K562 (cell line): Measurements from ENCODE around the gene AZGP1. TPM values are rescaled to one million over a fixed set of nuclear protein-coding genes. Genes with fewer than 3 reads are reported as not detected.

Experiments
- ATAC-seq: fragments of 200-7000 bp; cut with Tn5 transposase; 3 replicates; pipeline ENCODE4 v1.9.1; 2020; ENCODE audit warnings: moderate library complexity
- BruUV-seq: library from RNA; stranded (reverse); fragments of 400-500 nt; replicated peaks from 2 replicates; lab custom pipeline; 2021; lab: Mats Ljungman, UMichigan
- CTCF ChIA-PET: fragments of 300-600 bp; formaldehyde crosslinking; extraction: SDS; loops from one replicate; lab custom pipeline; 2021; ENCODE audit warnings: low intra/inter-chr PET ratio; lab: Yijun Ruan, JAX
- POLR2A ChIA-PET: fragments of 300-600, 350-650 bp; sonication (Branson Sonifier 250); formaldehyde crosslinking; extraction: SDS; loops from one replicate; lab custom pipeline; 2021; ENCODE audit warnings: antibody characterized with exemption, inconsistent platforms; lab: Yijun Ruan, JAX
- DNase-seq, 4 experiments: peaks; one replicate each; pipeline versions ENCODE4 v3.0.0 to v3.0.0-alpha.2; 2011 to 2018; ENCODE audit warnings: low spot score in 3 of 4, mixed read lengths in 3 of 4; ENCODE audit errors: extremely low read depth in 1 of 4
- FAIRE-seq: peaks from 2 replicates; lab custom pipeline; 2011; peaks lifted over from hg19 to GRCh38; lab: Jason Lieb, UNC
- H2AFZ ChIP-seq: 2 replicates; pipeline ENCODE4 v1.6.0; 2011; ENCODE audit warnings: low read depth, low read length, control low read depth, inconsistent platforms
- H3K27ac ChIP-seq: fragments of 200-600 bp; 3 replicates; pipeline ENCODE4 v1.8.0; 2011; ENCODE audit warnings: low read depth, mild to moderate bottlenecking, control low read depth, inconsistent platforms, low read length, moderate library complexity, mixed read lengths; ENCODE audit errors: extremely low read depth
- H3K27me3 ChIP-seq, 2 experiments: fragments of 300-600 bp in 1 of 2; 2 replicates in 1 of 2; 3 replicates in 1 of 2; pipeline versions ENCODE4 v1.6.0 to v1.8.0; 2011; ENCODE audit warnings: inconsistent platforms in 2 of 2, low read length in 2 of 2, mild to moderate bottlenecking in 1 of 2, mixed read lengths in 1 of 2, moderate library complexity in 1 of 2; ENCODE audit not compliant: control insufficient read depth in 2 of 2, insufficient read depth in 2 of 2
- H3K36me3 ChIP-seq: fragments of 300-600 bp; 3 replicates; pipeline ENCODE4 v1.8.0; 2011; ENCODE audit warnings: mild to moderate bottlenecking, low read length, inconsistent platforms; ENCODE audit not compliant: control insufficient read depth, insufficient read depth
- H3K4me1 ChIP-seq, 2 experiments: fragments of 200-600 bp in 1 of 2; replicated peaks in 1 of 2; 2 replicates in 1 of 2; 3 replicates in 1 of 2; pipeline versions ENCODE4 v1.5.1 to v1.8.0; 2011; ENCODE audit warnings: inconsistent platforms in 2 of 2, low read length in 2 of 2, mild to moderate bottlenecking in 1 of 2, mixed read lengths in 1 of 2, moderate library complexity in 1 of 2; ENCODE audit not compliant: control insufficient read depth in 2 of 2, insufficient read depth in 2 of 2
- H3K4me2 ChIP-seq: 2 replicates; pipeline ENCODE4 v1.6.1; 2011; ENCODE audit warnings: low read length, control low read depth, inconsistent platforms, mixed read lengths; ENCODE audit not compliant: insufficient read depth
- H3K4me3 ChIP-seq: fragments of 200-600 bp; sonication (generic), shearing (Covaris generic); 2 replicates; pipeline ENCODE4 v1.5.1; 2016; ENCODE audit warnings: control low read depth, inconsistent platforms
- H3K79me2 ChIP-seq: fragments of 200-600 bp; 3 replicates; pipeline ENCODE4 v1.8.0; 2011; ENCODE audit warnings: low read length, inconsistent platforms; ENCODE audit not compliant: control insufficient read depth, insufficient read depth
- H3K9ac ChIP-seq, 2 experiments: 2 replicates each; pipeline versions ENCODE4 v1.6.0 to v1.6.1; 2011; ENCODE audit warnings: low read depth in 2 of 2, low read length in 2 of 2, control low read depth in 1 of 2, inconsistent platforms in 1 of 2, mild to moderate bottlenecking in 1 of 2, mixed read lengths in 1 of 2; ENCODE audit not compliant: insufficient read depth in 1 of 2
- H3K9me1 ChIP-seq: one replicate; pipeline ENCODE4 v1.6.0; 2011; ENCODE audit warnings: inconsistent platforms, mild to moderate bottlenecking, low read length, moderate library complexity; ENCODE audit not compliant: control insufficient read depth, insufficient read depth
- H3K9me3 ChIP-seq: replicated peaks from 2 replicates; pipeline ENCODE4 v1.5.1; 2011; ENCODE audit warnings: low read depth, low read length, inconsistent platforms; ENCODE audit not compliant: control insufficient read depth, insufficient read depth
- H4K20me1 ChIP-seq: replicated peaks from 2 replicates; pipeline ENCODE4 v1.6.1; 2011; ENCODE audit warnings: low read length, inconsistent platforms, mixed read lengths; ENCODE audit not compliant: control insufficient read depth, insufficient read depth
- DACH1 ChIP-seq: fragments of 450-650 bp; IDR thresholded peaks from 2 replicates; pipeline ENCODE4 v1.6.1; 2018; ENCODE audit not compliant: partially characterized antibody
- FOXJ3 ChIP-seq: sonication (generic); formaldehyde crosslinking; IDR thresholded peaks from 2 replicates; pipeline ENCODE4 v1.4.0; 2020; ENCODE audit warnings: mild to moderate bottlenecking, missing genetic modification reagents
- GATAD2B ChIP-seq: fragments of 450-650 bp; IDR thresholded peaks from 2 replicates; pipeline ENCODE4 v1.6.1; 2017; ENCODE audit warnings: mild to moderate bottlenecking, borderline replicate concordance
- RBBP5 ChIP-seq: fragments of 200-600 bp; sonication (generic); IDR thresholded peaks from 2 replicates; pipeline ENCODE4 v1.6.1; 2012; ENCODE audit warnings: borderline replicate concordance, mild to moderate bottlenecking, low read length, control low read depth, inconsistent platforms; ENCODE audit not compliant: insufficient read depth, poor library complexity, severe bottlenecking
- RBFOX2 ChIP-seq: fragments of 200-400 bp; formaldehyde crosslinking; IDR thresholded peaks from 2 replicates; pipeline ENCODE4 v1.6.1; 2017; ENCODE audit warnings: low read depth, mild to moderate bottlenecking, low read length, moderate library complexity
- SP1 ChIP-seq: sonication (generic); formaldehyde crosslinking; IDR thresholded peaks from 2 replicates; pipeline ENCODE4 v1.8.1; 2022; ENCODE audit warnings: mild to moderate bottlenecking, missing genetic modification reagents
- SRF ChIP-seq, 2 experiments: fragments of 250-450, 450-650 bp in 1 of 2; sonication (Bioruptor Pico) in 1 of 2; sonication (generic) in 1 of 2; formaldehyde crosslinking; IDR thresholded peaks; 2 replicates each; pipeline versions ENCODE4 v1.5.0 to v1.5.1; 2020 to 2022; ENCODE audit warnings: mild to moderate bottlenecking in 1 of 2, missing genetic modification reagents in 1 of 2
- TBL1XR1 ChIP-seq, 2 experiments: IDR thresholded peaks; 2 replicates each; pipeline ENCODE4 v1.6.1; 2012; ENCODE audit warnings: improper control_type of control experiment in 2 of 2, low read length in 2 of 2, mild to moderate bottlenecking in 1 of 2
- ZNF224 ChIP-seq: sonication (generic); formaldehyde crosslinking; IDR thresholded peaks from 2 replicates; pipeline ENCODE4 v1.8.0; 2022; ENCODE audit warnings: mild to moderate bottlenecking, missing genetic modification reagents
- ZNF23 ChIP-seq: fragments of 250-450 bp; sonication (Bioruptor Pico); IDR thresholded peaks from 2 replicates; pipeline ENCODE4 v1.4.0; 2020; ENCODE audit warnings: mild to moderate bottlenecking
- WGBS: fragments of 100-300 bp; shearing (Covaris generic); methylation state at CpG from one replicate; pipeline ENCODE4 v1.1.6; 2016; ENCODE audit warnings: low coverage, mixed read lengths; ENCODE audit not compliant: insufficient coverage; ENCODE audit errors: missing lambda C conversion rate; 5-methylcytosine and 5-hydroxymethylcytosine counted together
- in situ Hi-C: fragments of 300-500 bp; cut with MboI; formaldehyde crosslinking; loops from 4 replicates; pipeline ENCODE4 v1.15.0; 2018; ENCODE audit warnings: inconsistent platforms, mixed read lengths
- intact Hi-C: fragments of 100-400 bp; cut with micrococcal nuclease; formaldehyde crosslinking; loops from 2 replicates; pipeline ENCODE4 v1.14.2; 2022
- polyA plus RNA-seq, 8 experiments: library from polyadenylated mRNA; depleted of rRNA in 4 of 8; stranded (reverse) in 5 of 8; unstranded in 3 of 8; fragments of >200 nt; fragmentation: Nextera tagmentation in 2 of 8; fragmentation: Illumina TruSeq in 1 of 8; extraction: Ambion mirVana in 2 of 8; extraction: Trizol in 1 of 8; gene quantifications; 2 replicates each; pipeline versions ENCODE4 v1.2.1 to v1.2.3, GENCODE V29; 2011 to 2014; ENCODE audit warnings: inconsistent platforms in 1 of 8, missing spikeins in 1 of 8
- total RNA-seq, 7 experiments: library from RNA; depleted of rRNA in 6 of 7; stranded (reverse); fragments of >200 nt in 6 of 7; fragmentation: Illumina TruSeq in 2 of 7; extraction: Trizol in 2 of 7; gene quantifications; 2 replicates each; pipeline versions ENCODE4 v1.2.1 to v1.2.3, GENCODE V29; 2011 to 2021; ENCODE audit warnings: low replicate concordance in 1 of 7
- TF ChIP-seq, protein P1 (sequence below), 2 experiments: IDR thresholded peaks; 2 replicates each; pipeline ENCODE4 v1.6.1; 2012; ENCODE audit warnings: improper control_type of control experiment in 2 of 2, low read depth in 2 of 2, low read length in 2 of 2, borderline replicate concordance in 1 of 2
- TF ChIP-seq, protein P2 (sequence below): fragments of 450-650 bp; IDR thresholded peaks from 2 replicates; pipeline ENCODE4 v1.6.1; 2018; ENCODE audit not compliant: partially characterized antibody
- TF ChIP-seq, protein P3 (sequence below): sonication (generic); formaldehyde crosslinking; IDR thresholded peaks from 2 replicates; pipeline ENCODE4 v1.8.0; 2023; ENCODE audit warnings: mild to moderate bottlenecking, missing genetic modification reagents

AZGP1 gene
- total and polyA plus RNA-seq, 9 of the 15 experiments (the other 6 are each of a cell fraction or from before 2014, with no cell fraction given) = 0.18 to 0.53 TPM; not detected in 7

DNA sequence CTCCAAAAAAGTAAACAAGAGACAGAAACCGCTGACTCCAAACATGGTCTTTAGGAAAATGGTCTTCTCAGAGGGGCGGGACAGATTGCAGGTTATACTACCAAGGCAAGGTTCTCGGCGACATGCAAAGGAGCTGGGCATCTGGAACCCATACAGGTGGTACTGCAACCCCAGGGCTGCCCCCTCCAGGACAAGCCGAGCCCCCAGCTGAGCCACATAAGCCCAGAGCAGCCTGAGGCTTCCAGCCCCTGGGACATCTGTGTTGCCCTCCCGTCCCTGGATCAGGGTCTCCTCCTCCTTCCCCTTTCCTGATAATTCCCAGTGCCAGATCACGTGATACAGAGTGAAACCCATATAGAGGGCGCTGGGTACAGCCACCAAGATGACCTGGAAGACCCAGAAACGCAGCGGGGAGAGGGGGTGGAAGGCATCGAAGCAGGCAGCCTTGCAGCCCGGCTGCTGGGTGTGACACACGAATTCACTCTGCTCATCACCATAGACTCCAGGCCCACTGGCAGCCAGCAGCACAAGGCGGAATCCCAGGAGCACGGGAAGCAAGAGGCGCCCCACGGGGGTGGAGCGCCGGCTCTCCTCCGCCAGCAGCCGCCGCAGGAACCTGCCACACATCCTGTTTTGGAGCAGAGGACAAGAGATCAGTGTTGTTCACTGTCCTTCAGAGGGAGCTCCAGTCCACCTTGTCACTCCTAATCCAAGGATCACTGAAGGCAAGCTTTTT is 46.7 kb downstream of the AZGP1 start, which contains the start of gene GJC3:
GJC3 (minus strand) TSS at position 627 of the 736 bp plus-strand sequence; CDS start at position 627, 0 bp downstream.
- no peaks in the 10 kb centered on the region for H3K9me3 ChIP-seq
- H3K27ac ChIP-seq = no peak within 1 kb of the TSS
- peak within 1 kb of the TSS; percentile 7 to 83; a peak in 2 of 4 replicates for H3K9ac ChIP-seq
- no peaks in the 10 kb centered on the region for H4K20me1 ChIP-seq
- in situ Hi-C loops = no loop called here
- POLR2A ChIA-PET = interaction anchor here (0.5 to 1.3 kb wide), 7 partner anchors 9 to 300 kb away, joined by 3 to 5 read pairs (median 3); partner anchors contain the start of gene TRIM4
- ATAC-seq = peak; percentile 98
- no peaks in the 10 kb centered on the region for H3K36me3 ChIP-seq
- CTCF ChIA-PET = interaction anchor here (0.6 to 0.8 kb wide), 4 partner anchors 16 to 1265 kb away, joined by 3 to 4 read pairs (median 4); no protein-coding TSS in a partner anchor
- peak within 1 kb of the TSS; percentile 68 for H3K4me2 ChIP-seq
- no TSS peak for BruUV-seq
- H3K4me3 ChIP-seq = peak within 1 kb of the TSS; percentile 35
- H3K79me2 ChIP-seq = no peaks in the 10 kb centered on the region
- peaks cover 3 to 10% of the 10 kb centered on the region in 2 experiments; a peak in 3 of 5 replicates for H3K4me1 ChIP-seq
- no peaks in the 10 kb centered on the region for H3K9me1 ChIP-seq
- intact Hi-C loops = loop anchor here (1.0 kb wide), 1 partner anchor 62 kb away; no protein-coding TSS in a partner anchor
- peak; percentile 83 for FAIRE-seq
- H2AFZ ChIP-seq = peak within 1 kb of the TSS; percentile 75
- WGBS = 2% methylated on average over 18 of the region's 22 CpGs
- H3K27me3 ChIP-seq = peaks cover 6 to 22% of the 10 kb centered on the region in 2 experiments; a peak in 3 of 5 replicates
- peak; percentile 65 to 79 (median 72) for DNase-seq
- no peak for TF ChIP-seq DACH1
- TF ChIP-seq, protein P1, sequence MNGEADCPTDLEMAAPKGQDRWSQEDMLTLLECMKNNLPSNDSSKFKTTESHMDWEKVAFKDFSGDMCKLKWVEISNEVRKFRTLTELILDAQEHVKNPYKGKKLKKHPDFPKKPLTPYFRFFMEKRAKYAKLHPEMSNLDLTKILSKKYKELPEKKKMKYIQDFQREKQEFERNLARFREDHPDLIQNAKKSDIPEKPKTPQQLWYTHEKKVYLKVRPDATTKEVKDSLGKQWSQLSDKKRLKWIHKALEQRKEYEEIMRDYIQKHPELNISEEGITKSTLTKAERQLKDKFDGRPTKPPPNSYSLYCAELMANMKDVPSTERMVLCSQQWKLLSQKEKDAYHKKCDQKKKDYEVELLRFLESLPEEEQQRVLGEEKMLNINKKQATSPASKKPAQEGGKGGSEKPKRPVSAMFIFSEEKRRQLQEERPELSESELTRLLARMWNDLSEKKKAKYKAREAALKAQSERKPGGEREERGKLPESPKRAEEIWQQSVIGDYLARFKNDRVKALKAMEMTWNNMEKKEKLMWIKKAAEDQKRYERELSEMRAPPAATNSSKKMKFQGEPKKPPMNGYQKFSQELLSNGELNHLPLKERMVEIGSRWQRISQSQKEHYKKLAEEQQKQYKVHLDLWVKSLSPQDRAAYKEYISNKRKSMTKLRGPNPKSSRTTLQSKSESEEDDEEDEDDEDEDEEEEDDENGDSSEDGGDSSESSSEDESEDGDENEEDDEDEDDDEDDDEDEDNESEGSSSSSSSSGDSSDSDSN (IDR thresholded peaks at IDR 0.05; ENCODE audit: borderline replicate concordance in 1 of 2, low read depth in 2 of 2, low read length in 2 of 2) = peak; percentile 55 to 88; a peak in 3 of 4 replicates
- TF ChIP-seq FOXJ3 (CRISPR knock-in tag) = no peak
- TF ChIP-seq RBBP5 = no peak
- TF ChIP-seq SP1 = no peak
- TF ChIP-seq, protein P2, sequence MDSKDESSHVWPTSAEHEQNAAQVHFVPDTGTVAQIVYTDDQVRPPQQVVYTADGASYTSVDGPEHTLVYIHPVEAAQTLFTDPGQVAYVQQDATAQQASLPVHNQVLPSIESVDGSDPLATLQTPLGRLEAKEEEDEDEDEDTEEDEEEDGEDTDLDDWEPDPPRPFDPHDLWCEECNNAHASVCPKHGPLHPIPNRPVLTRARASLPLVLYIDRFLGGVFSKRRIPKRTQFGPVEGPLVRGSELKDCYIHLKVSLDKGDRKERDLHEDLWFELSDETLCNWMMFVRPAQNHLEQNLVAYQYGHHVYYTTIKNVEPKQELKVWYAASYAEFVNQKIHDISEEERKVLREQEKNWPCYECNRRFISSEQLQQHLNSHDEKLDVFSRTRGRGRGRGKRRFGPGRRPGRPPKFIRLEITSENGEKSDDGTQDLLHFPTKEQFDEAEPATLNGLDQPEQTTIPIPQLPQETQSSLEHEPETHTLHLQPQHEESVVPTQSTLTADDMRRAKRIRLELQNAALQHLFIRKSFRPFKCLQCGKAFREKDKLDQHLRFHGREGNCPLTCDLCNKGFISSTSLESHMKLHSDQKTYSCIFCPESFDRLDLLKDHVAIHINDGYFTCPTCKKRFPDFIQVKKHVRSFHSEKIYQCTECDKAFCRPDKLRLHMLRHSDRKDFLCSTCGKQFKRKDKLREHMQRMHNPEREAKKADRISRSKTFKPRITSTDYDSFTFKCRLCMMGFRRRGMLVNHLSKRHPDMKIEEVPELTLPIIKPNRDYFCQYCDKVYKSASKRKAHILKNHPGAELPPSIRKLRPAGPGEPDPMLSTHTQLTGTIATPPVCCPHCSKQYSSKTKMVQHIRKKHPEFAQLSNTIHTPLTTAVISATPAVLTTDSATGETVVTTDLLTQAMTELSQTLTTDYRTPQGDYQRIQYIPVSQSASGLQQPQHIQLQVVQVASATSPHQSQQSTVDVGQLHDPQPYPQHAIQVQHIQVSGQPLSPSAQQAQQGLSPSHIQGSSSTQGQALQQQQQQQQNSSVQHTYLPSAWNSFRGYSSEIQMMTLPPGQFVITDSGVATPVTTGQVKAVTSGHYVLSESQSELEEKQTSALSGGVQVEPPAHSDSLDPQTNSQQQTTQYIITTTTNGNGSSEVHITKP = no peak
- no peak for TF ChIP-seq GATAD2B
- TF ChIP-seq, protein P3, sequence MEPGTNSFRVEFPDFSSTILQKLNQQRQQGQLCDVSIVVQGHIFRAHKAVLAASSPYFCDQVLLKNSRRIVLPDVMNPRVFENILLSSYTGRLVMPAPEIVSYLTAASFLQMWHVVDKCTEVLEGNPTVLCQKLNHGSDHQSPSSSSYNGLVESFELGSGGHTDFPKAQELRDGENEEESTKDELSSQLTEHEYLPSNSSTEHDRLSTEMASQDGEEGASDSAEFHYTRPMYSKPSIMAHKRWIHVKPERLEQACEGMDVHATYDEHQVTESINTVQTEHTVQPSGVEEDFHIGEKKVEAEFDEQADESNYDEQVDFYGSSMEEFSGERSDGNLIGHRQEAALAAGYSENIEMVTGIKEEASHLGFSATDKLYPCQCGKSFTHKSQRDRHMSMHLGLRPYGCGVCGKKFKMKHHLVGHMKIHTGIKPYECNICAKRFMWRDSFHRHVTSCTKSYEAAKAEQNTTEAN (CRISPR knock-in tag) = no peak
- TF ChIP-seq TBL1XR1 (IDR thresholded peaks at IDR 0.05; ENCODE audit: low read length in 2 of 2) = 0 out of 4 replicates have a peak, but pooled peaks of 1 of the 2 experiments have one; percentile 28
- TF ChIP-seq SRF (CRISPR knock-in tag; IDR thresholded peaks at IDR 0.05) = peak in 1 of 2 experiments; percentile 51; a peak in 1 of 4 replicates
- TF ChIP-seq ZNF224 = no peak
- peak; percentile 32; the same call in 1 of the 2 replicates for TF ChIP-seq RBFOX2
- no peak for TF ChIP-seq ZNF23 (CRISPR knock-in tag)
